Measurements from ENCODE around the gene WNT11. TPM values are rescaled to one million over a fixed set of nuclear protein-coding genes. Genes with fewer than 3 reads are reported as not detected.

WNT11 gene
- total RNA-seq, 2 donors from 2014 or later = 0.57 to 2.1 TPM

GRCh38 chr11:76179147-76179546 is 27.2 kb downstream of the WNT11 start:
- peaks cover 2% of the 10 kb centered on the region for H3K36me3 Mint-ChIP-seq (ENCODE audit: low read depth)

DNA sequence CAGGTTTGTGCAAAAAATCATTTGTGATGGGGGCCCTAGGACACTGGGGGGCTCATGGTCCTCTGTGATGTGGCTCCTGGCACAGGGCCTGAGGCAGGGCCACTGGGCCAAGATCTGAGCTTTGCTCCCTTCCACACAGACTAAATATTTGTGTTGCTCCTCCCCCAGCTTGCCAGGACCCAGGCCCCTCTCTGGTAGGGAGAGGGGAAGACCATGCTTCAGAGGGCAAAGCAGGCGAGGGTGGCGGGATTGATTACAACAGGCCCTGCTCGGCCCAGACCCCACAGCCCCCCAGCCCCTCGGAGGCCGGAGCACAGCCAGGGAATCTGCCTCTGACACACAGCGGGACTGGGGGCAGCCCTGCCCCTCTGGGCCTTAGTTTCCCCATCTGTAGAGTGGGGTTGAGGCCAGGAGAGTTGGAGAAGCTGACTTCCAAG is 29.0 kb downstream of the WNT11 start:
- H3K9me3 ChIP-seq (ENCODE audit: control insufficient read depth, low read length, poor library complexity, severe bottlenecking) = no peaks in the 10 kb centered on the region
- H3K27me3 Mint-ChIP-seq = peaks cover 4% of the 10 kb centered on the region
- H3K4me3 Mint-ChIP-seq = no peak overlapping the region
- H3K4me1 Mint-ChIP-seq = no peaks in the 10 kb centered on the region
- no peaks in the 10 kb centered on the region for H3K36me3 Mint-ChIP-seq (ENCODE audit: low read depth)
- ATAC-seq = no peak
- no peak for DNase-seq
- no peak overlapping the region for H3K27ac Mint-ChIP-seq

More at GRCh38 chr11:76179147-76179546, 27.2 kb downstream of the WNT11 start:
- H3K27me3 Mint-ChIP-seq = peaks cover 4% of the 10 kb centered on the region
- no peak overlapping the region for H3K4me3 Mint-ChIP-seq
- no peak for DNase-seq
- no peaks in the 10 kb centered on the region for H3K4me1 Mint-ChIP-seq
- no peak overlapping the region for H3K27ac Mint-ChIP-seq
- no peaks in the 10 kb centered on the region for H3K9me3 ChIP-seq (ENCODE audit: control insufficient read depth, low read length, poor library complexity, severe bottlenecking)
- no peak for ATAC-seq

GRCh38 chr11:76176463-76176862 is 29.8 kb downstream of the WNT11 start:
- Mint-ChIP-seq H3K4me3 (no peak overlapping the region), H3K27ac (no peak overlapping the region), H3K4me1 (no peaks in the 10 kb centered on the region), H3K27me3 (peaks cover 5% of the 10 kb centered on the region), H3K36me3 (ENCODE audit: low read depth) (no peaks in the 10 kb centered on the region)
- no peaks in the 10 kb centered on the region for H3K9me3 ChIP-seq (ENCODE audit: control insufficient read depth, low read length, poor library complexity, severe bottlenecking)
- ATAC-seq (no peak), DNase-seq (no peak)

DNA sequence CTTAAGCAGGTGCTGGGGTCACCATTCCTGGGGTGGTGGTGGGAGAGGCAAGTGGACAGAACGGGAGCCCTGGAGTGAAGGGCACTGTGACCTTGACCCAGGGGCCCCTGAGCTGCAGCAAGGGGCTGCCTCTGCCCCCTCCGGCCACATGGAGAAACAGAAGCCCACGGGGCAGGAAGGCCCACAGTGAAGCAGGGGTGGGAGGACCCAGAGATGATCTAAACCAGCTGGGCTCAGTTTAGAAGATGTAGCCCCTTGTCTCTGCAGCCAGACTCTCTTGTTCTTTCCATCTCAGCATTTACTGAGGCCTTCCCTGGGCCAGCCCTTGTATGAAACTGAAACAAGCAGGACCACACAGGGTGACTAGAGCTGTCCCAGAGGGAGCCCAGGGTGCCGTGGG is 30.5 kb downstream of the WNT11 start:
- Mint-ChIP-seq H3K27ac (no peak overlapping the region), H3K4me1 (no peaks in the 10 kb centered on the region), H3K36me3 (ENCODE audit: low read depth) (no peaks in the 10 kb centered on the region), H3K27me3 (peaks cover 6% of the 10 kb centered on the region), H3K4me3 (no peak overlapping the region)
- DNase-seq = no peak
- ATAC-seq = no peak
- H3K9me3 ChIP-seq (ENCODE audit: control insufficient read depth, low read length, poor library complexity, severe bottlenecking) = no peaks in the 10 kb centered on the region

DNA sequence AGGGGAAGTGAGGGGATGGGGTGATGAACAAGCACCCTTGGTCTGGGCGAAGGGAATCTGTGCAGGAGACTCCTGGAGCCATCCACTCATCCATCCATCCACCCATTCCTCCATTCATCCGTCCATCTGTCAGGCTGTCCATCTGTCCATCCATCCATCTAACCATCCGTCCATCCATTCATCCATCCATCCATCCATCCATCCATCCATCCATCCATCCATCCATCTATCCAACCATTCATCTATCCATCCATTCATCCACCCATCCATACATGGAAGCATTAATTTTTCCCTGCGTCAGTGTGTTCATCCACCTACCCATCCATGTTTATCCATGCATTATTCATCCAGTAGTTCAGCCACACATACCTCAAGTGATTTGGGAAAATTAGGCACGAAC is 32.0 kb downstream of the WNT11 start:
- Mint-ChIP-seq H3K27me3 (peaks cover 6% of the 10 kb centered on the region), H3K36me3 (ENCODE audit: low read depth) (no peaks in the 10 kb centered on the region), H3K27ac (no peak overlapping the region), H3K4me3 (no peak overlapping the region), H3K4me1 (no peaks in the 10 kb centered on the region)
- DNase-seq (no peak), ATAC-seq (no peak)
- no peaks in the 10 kb centered on the region for H3K9me3 ChIP-seq (ENCODE audit: control insufficient read depth, low read length, poor library complexity, severe bottlenecking)

GRCh38 chr11:76173663-76174062 is 32.6 kb downstream of the WNT11 start:
- Mint-ChIP-seq H3K4me1 (no peaks in the 10 kb centered on the region), H3K27me3 (peaks cover 6% of the 10 kb centered on the region), H3K4me3 (no peak overlapping the region), H3K36me3 (ENCODE audit: low read depth) (no peaks in the 10 kb centered on the region), H3K27ac (no peak overlapping the region)
- no peaks in the 10 kb centered on the region for H3K9me3 ChIP-seq (ENCODE audit: control insufficient read depth, low read length, poor library complexity, severe bottlenecking)
- ATAC-seq = no peak
- no peak for DNase-seq

DNA sequence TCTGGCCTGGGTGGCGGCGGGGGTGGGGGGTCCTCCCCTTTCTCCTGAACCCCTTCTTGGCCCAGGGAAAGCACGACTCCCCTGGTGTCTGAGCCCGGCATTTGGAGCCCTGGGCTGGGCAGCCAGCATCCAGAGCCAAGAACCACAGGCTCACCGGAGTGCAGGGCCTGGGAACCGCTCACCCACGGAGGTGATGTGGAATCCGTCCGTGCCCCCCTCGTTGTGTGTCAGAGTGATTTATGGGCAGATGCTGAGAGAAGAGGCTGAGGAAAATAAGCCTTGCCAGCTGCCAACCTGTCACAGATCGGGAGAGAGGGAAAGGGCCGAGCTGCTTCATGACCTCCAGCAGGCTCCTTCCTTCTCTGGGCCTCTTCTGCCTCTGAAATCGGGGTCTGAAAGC is 33.7 kb downstream of the WNT11 start:
- ATAC-seq (no peak), DNase-seq (no peak)
- no peak overlapping the region for H3K4me3 Mint-ChIP-seq
- H3K27me3 Mint-ChIP-seq = peaks cover 6% of the 10 kb centered on the region
- H3K27ac Mint-ChIP-seq = no peak overlapping the region
- H3K36me3 Mint-ChIP-seq (ENCODE audit: low read depth) = no peaks in the 10 kb centered on the region
- H3K4me1 Mint-ChIP-seq = no peaks in the 10 kb centered on the region
- no peaks in the 10 kb centered on the region for H3K9me3 ChIP-seq (ENCODE audit: control insufficient read depth, low read length, poor library complexity, severe bottlenecking)

DNA sequence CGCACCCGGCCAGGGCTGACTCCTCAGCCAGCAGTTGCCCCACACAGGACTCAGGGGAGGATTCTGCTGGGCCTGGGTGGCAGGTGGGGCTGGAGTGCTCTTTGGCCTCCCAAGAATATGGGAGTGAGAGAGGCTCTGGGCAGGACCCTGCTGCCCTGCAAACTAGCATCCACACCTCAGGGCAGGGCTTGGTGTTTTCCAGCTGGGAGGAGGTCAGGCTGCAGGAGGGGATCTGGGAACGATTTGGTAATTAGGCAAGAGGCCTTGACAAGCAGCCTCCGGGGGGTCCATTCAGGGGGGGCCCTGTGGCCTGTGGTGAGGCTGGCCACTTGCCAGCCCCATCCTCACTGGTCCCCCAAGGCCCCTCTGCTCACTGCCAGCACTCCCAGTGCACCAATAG is 35.8 kb downstream of the WNT11 start:
- H3K27me3 Mint-ChIP-seq = peaks cover 6% of the 10 kb centered on the region

GRCh38 chr11:76169473-76169896 is 36.8 kb downstream of the WNT11 start:
- DNase-seq (no peak), ATAC-seq (no peak)
- H3K4me1 Mint-ChIP-seq = no peaks in the 10 kb centered on the region
- no peaks in the 10 kb centered on the region for H3K9me3 ChIP-seq (ENCODE audit: control insufficient read depth, low read length, poor library complexity, severe bottlenecking)
- H3K27ac Mint-ChIP-seq = no peak overlapping the region
- no peaks in the 10 kb centered on the region for H3K36me3 Mint-ChIP-seq (ENCODE audit: low read depth)
- no peak overlapping the region for H3K4me3 Mint-ChIP-seq
- H3K27me3 Mint-ChIP-seq = peaks cover 6% of the 10 kb centered on the region

More for the DNA sequence above, 35.8 kb downstream of the WNT11 start:
- no peaks in the 10 kb centered on the region for H3K9me3 ChIP-seq (ENCODE audit: control insufficient read depth, low read length, poor library complexity, severe bottlenecking)
- no peak overlapping the region for H3K4me3 Mint-ChIP-seq
- H3K36me3 Mint-ChIP-seq (ENCODE audit: low read depth) = no peaks in the 10 kb centered on the region
- no peak for DNase-seq
- H3K4me1 Mint-ChIP-seq = no peaks in the 10 kb centered on the region
- ATAC-seq = no peak
- H3K27ac Mint-ChIP-seq = no peak overlapping the region

GRCh38 chr11:76167590-76167989 is 38.7 kb downstream of the WNT11 start:
- no peaks in the 10 kb centered on the region for H3K9me3 ChIP-seq (ENCODE audit: control insufficient read depth, low read length, poor library complexity, severe bottlenecking)
- Mint-ChIP-seq H3K27ac (no peak overlapping the region), H3K27me3 (peaks cover 10% of the 10 kb centered on the region), H3K4me3 (no peak overlapping the region), H3K4me1 (no peaks in the 10 kb centered on the region), H3K36me3 (ENCODE audit: low read depth) (no peaks in the 10 kb centered on the region)
- no peak for DNase-seq
- no peak for ATAC-seq

DNA sequence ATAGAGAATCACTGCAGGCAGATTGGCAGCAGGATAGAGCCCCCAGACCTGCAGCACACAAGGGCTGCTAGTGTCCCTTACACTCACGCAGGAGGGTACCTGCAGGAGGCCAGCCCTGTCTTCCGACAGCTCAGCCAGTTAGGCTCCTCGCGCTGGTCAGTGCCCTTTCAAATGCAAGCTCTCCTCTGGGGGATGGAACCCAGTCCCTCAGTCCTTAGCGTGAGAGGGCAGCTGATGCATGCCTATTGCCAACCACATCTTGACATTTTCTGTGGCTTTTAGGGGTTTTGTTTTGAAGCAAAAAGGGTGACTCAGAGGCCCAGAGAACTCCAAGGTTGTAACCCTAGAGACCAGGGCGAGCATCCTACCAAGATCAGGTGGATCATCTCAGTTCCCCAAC is 40.0 kb downstream of the WNT11 start:
- DNase-seq = no peak

DNA sequence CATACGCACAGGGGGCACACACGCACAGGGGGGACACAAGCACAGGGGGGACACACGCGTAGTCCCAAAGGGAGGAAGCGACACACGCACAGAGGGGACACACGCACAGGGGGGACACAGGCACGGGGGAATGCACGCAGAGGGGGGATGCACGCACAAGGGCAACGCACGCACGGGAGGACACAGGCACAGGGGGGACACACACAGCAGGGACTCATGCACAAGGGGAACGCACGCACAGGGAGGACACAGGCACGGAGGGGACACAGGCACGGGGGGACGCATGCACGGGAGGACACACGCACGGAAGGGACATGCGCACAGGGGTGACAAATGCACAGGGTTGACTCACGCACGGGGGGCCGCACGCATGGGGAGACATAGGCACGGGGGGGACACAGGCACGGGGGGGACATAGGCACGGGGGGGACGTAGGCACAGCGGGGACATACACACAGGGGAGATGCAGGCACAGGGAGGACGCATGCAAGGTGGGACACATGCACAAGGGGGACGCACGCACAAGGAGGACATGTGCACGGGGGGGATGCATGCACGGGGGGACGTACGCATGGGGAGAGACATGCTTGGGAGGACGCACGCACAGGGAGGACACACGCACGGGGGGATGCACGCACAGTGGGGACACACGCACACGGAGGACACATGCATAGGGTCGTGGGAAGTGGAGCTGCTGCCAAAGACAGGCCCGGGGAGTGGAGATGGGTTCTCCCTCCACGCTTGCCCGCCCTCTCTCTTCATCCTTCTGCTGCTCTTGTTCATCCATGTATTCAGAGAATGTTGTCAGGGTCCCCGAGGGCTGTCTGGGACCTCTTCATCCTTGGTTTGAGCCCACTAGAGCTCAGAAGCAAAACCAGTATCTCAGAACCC is 41.2 kb downstream of the WNT11 start:
- Mint-ChIP-seq H3K4me3 (no peak overlapping the region), H3K4me1 (no peaks in the 10 kb centered on the region), H3K27ac (no peak overlapping the region), H3K36me3 (ENCODE audit: low read depth) (no peaks in the 10 kb centered on the region), H3K27me3 (peaks cover 11% of the 10 kb centered on the region)
- ATAC-seq (no peak), DNase-seq (no peak)
- no peaks in the 10 kb centered on the region for H3K9me3 ChIP-seq (ENCODE audit: control insufficient read depth, low read length, poor library complexity, severe bottlenecking)

More for the DNA sequence above, 40.0 kb downstream of the WNT11 start:
- no peak for ATAC-seq
- Mint-ChIP-seq H3K4me1 (no peaks in the 10 kb centered on the region), H3K36me3 (ENCODE audit: low read depth) (no peaks in the 10 kb centered on the region), H3K27me3 (peaks cover 11% of the 10 kb centered on the region), H3K27ac (no peak overlapping the region), H3K4me3 (no peak overlapping the region)
- H3K9me3 ChIP-seq (ENCODE audit: control insufficient read depth, low read length, poor library complexity, severe bottlenecking) = no peaks in the 10 kb centered on the region

DNA sequence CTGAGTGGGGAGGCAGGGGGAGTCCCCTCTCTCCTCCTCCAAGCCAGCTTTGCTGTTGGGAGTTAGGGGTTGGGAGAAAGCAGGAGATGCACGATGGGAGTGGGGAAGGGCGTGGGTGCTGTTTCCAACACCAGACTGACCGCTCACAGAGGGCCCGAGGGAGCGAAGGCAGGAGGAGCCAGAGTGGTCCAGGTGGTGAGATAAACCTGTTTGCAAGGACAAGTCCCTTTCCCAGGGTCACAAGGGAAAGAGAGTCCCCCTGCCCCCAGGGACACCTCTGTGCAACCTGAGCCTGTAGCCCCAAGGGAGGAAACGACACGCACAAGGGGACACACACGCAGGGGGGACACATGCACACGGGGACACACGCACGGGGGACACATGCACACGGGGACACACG is 42.2 kb downstream of the WNT11 start:
- H3K36me3 Mint-ChIP-seq (ENCODE audit: low read depth) = no peaks in the 10 kb centered on the region
- DNase-seq (no peak), ATAC-seq (no peak)
- H3K4me3 Mint-ChIP-seq = no peak overlapping the region
- peaks cover 11% of the 10 kb centered on the region for H3K27me3 Mint-ChIP-seq
- no peaks in the 10 kb centered on the region for H3K9me3 ChIP-seq (ENCODE audit: control insufficient read depth, low read length, poor library complexity, severe bottlenecking)
- H3K4me1 Mint-ChIP-seq = no peaks in the 10 kb centered on the region
- no peak overlapping the region for H3K27ac Mint-ChIP-seq

DNA sequence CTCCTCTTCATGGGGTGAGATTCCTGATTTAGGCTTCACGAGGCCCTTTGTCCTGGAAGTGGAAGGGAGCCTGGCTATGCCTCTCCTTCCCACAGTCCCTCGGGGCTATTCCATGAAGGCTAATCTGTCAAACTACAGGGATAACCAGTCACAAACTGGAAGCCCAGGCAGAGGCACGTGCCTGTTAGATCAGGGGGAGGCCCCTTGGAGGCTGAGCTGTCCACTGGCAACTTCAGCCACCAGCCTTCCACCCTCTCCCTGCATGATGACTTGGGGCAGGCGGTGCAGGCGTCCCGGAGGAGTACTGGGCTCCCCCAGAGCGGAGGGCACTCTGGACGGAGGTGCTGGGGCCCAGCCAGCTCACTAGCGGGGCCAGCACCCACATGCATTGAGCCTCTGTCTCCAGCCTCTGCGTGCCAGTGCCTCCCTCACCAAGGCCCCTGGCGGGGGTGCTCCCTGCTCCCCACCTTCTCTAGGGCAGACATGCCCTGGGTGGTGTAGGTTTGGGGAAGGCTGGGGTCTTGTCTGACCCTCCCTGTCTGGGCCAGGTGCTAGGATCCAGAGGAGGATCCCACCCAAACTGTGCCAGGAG is 42.9 kb downstream of the WNT11 start:
- no peaks in the 10 kb centered on the region for H3K36me3 Mint-ChIP-seq (ENCODE audit: low read depth)
- H3K4me3 Mint-ChIP-seq = no peak overlapping the region
- no peaks in the 10 kb centered on the region for H3K9me3 ChIP-seq (ENCODE audit: control insufficient read depth, low read length, poor library complexity, severe bottlenecking)
- ATAC-seq (no peak), DNase-seq (no peak)
- H3K4me1 Mint-ChIP-seq = no peaks in the 10 kb centered on the region
- H3K27ac Mint-ChIP-seq = no peak overlapping the region
- H3K27me3 Mint-ChIP-seq = peaks cover 11% of the 10 kb centered on the region
